ENCODE data around the gene LIPC. TPM values are rescaled to one million over a fixed set of nuclear protein-coding genes. Genes with fewer than 3 reads are reported as not detected.

Gene LIPC
- total RNA-seq, 1 experiment from 2014 or later: not detected

GRCh38 chr15:58406811-58407210, 25.0 kb upstream of the LIPC start:
- BruUV-seq (replicated peaks): no TSS peak
- Histone ChIP-seq H3K4me1 (ENCODE audit: control insufficient read depth in 1 of 2, insufficient read depth in 2 of 2, low read length in 2 of 2) (no peaks in the 10 kb centered on the region), H3K27me3 (ENCODE audit: insufficient read depth, low read length) (no peaks in the 10 kb centered on the region), H3K27ac (ENCODE audit: low read depth, low read length) (no peak overlapping the region), H4K20me1 (ENCODE audit: insufficient read depth) (no peaks in the 10 kb centered on the region), H3K9me3 (ENCODE audit: control insufficient read depth in 1 of 2, insufficient read depth in 1 of 2, low read depth in 1 of 2, low read length in 2 of 2) (no peaks in the 10 kb centered on the region), H3K4me3 (replicated peaks in 1 of 2; ENCODE audit: low read depth in 1 of 2, low read length in 2 of 2) (no peak overlapping the region), H3K9ac (ENCODE audit: low read length) (no peak overlapping the region), H3K36me3 (ENCODE audit: control insufficient read depth in 1 of 2, insufficient read depth in 2 of 2, low read length in 2 of 2) (no peaks in the 10 kb centered on the region), H3K79me2 (ENCODE audit: insufficient read depth, low read length) (no peaks in the 10 kb centered on the region), H2AFZ (ENCODE audit: low read depth, low read length, poor library complexity, severe bottlenecking) (no peak overlapping the region), H3K4me2 (ENCODE audit: low read length) (no peak overlapping the region), H3K9me2 (ENCODE audit: insufficient read depth) (no peaks in the 10 kb centered on the region)
- no peak for TF ChIP-seq YY1 (IDR thresholded peaks at IDR 0.05; ENCODE audit: extremely low read depth, insufficient replicate concordance, low read depth, low read length)
- TF ChIP-seq ZFX (IDR thresholded peaks at IDR 0.05): no peak
- POLR2A ChIA-PET: no interaction called here
- CTCF ChIA-PET: no interaction called here
- RAD21 ChIA-PET (ENCODE audit: low non-redundant PET in 1 of 2, low total read pairs in 2 of 2, uncharacterized antibody in 2 of 2, unreplicated experiment in 2 of 2): no interaction called here
- intact Hi-C loops (cut with micrococcal nuclease): no loop called here
- no peak for DNase-seq (ENCODE audit: low read depth, low spot score)
- no peak for ATAC-seq

DNA sequence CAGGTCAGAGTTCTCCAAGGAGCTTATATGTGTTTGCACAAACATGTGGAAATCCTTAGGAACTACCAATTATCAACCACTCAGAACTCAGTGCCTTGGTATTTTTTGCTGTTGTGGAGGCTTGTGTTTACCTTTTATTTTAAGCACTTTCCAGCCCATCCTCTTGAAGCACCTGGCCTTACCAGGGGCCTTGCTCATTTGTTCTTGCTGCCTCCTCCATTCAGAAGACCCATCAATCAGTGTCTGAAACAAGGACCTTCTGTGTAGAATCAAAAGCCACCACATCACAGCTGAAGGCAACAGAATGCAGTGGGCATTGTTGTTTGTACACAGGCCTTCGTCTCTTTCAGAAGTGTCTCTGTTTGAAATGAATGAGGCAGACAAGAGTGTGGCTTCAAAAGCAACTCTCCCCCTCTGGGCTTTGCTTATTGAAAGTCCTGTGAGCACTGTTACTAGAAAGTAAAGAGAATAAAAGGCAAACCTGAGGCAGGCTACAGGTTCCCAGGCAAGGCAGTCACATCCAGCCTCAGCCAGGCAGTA, 24.5 kb upstream of the LIPC start:
- no peak overlapping the region for H3K4me3 ChIP-seq (replicated peaks in 1 of 2; ENCODE audit: low read depth in 1 of 2, low read length in 2 of 2)
- no peak overlapping the region for H3K4me2 ChIP-seq (ENCODE audit: low read length)
- H3K9me2 ChIP-seq (ENCODE audit: insufficient read depth): no peaks in the 10 kb centered on the region
- no peak for DNase-seq (ENCODE audit: low read depth, low spot score)
- H3K36me3 ChIP-seq (ENCODE audit: control insufficient read depth in 1 of 2, insufficient read depth in 2 of 2, low read length in 2 of 2): no peaks in the 10 kb centered on the region
- ATAC-seq: no peak
- ChIA-PET CTCF (no interaction called here), RAD21 (ENCODE audit: low non-redundant PET in 1 of 2, low total read pairs in 2 of 2, uncharacterized antibody in 2 of 2, unreplicated experiment in 2 of 2) (no interaction called here), POLR2A (no interaction called here)
- no TSS peak for BruUV-seq (replicated peaks)
- no peak overlapping the region for H2AFZ ChIP-seq (ENCODE audit: low read depth, low read length, poor library complexity, severe bottlenecking)
- H3K9me3 ChIP-seq (ENCODE audit: control insufficient read depth in 1 of 2, insufficient read depth in 1 of 2, low read depth in 1 of 2, low read length in 2 of 2): no peaks in the 10 kb centered on the region
- no peaks in the 10 kb centered on the region for H3K4me1 ChIP-seq (ENCODE audit: control insufficient read depth in 1 of 2, insufficient read depth in 2 of 2, low read length in 2 of 2)
- H3K27me3 ChIP-seq (ENCODE audit: insufficient read depth, low read length): no peaks in the 10 kb centered on the region
- H3K27ac ChIP-seq (ENCODE audit: low read depth, low read length): no peak overlapping the region
- TF ChIP-seq POLR2A (IDR thresholded peaks at IDR 0.05; ENCODE audit: borderline replicate concordance, extremely low read depth, insufficient read depth, insufficient read length): no peak
- no peak for TF ChIP-seq ELF1 (IDR thresholded peaks at IDR 0.05; ENCODE audit: borderline replicate concordance, low read depth)
- TF ChIP-seq RAD21 (IDR thresholded peaks at IDR 0.05; ENCODE audit: low read depth): no peak
- no peak for TF ChIP-seq FOSL1 (IDR thresholded peaks at IDR 0.05; ENCODE audit: low read depth)
- H3K79me2 ChIP-seq (ENCODE audit: insufficient read depth, low read length): no peaks in the 10 kb centered on the region
- no peak overlapping the region for H3K9ac ChIP-seq (ENCODE audit: low read length)
- H4K20me1 ChIP-seq (ENCODE audit: insufficient read depth): no peaks in the 10 kb centered on the region
- intact Hi-C loops (cut with micrococcal nuclease): no loop called here
